UCSD-AML1 (cell line): ENCODE measurements around the gene SNRK.

ENCODE experiments used
- DNase-seq: peaks from one replicate; lab custom pipeline; 2025; ENCODE audit not compliant: unreplicated experiment; lab: John Stamatoyannopoulos, UW

Gene SNRK

DNA sequence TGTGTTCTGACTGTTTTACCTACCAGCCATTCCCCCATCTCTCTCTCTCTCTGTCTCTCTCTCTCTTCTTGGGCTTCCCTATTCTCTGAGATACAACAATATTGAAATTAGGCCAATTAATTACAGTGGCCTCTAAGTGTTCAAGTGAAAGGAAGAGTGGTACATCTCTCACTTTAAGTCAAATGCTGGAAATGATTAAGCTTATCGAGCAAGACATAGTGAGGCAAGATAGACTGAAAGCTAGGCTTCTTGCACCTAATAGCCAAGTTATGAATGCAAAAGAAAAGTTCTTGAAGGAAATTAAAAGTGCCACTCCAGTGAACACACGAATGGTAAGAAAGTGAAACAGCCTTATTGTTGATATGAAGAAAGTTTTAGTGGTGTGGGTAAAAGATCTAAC, 21.3 kb downstream of the SNRK start:
- DNase-seq: no peak

DNA sequence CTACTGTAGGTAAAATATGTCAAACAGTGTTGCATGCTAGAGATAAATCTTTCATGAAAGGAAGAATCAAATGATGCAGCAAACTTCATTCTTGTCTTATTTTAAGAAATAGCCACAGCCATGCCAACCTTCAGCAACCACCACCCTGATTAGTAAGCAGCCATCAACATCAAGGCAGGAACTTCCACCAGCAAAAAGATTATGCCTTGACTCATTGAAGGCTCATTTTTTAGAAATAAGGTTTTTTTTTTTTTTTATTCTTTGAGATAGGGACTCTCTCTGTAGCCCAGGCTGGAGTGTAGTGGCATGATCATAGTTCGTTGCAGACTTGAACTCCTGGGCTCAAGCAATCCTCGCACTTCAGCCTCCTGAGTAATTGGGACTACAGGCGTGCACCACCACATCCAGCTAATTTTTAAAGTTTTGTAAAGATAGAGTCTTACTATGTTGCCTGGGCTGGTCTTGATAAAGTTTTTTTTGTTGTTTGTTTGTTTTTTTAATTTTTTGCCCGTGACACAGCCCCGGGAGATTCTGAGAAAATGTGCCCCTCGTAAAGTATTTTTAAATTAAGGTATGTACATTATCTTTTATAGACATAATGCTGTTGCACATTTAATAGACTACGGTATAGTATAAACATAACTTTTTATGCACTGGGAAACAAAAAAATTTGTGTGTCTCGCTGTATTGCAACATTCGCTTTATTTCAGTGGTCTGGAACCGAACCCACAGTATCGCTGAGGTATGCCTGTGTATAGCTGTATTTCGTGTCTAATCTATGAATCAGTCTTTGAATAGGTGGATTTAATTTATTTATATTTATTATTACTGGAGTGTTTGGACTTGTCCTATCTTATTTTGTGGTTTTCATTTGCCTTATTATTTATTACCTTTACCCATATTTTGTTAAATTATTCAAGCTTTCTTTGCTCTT, 23.3 kb downstream of the SNRK start:
- DNase-seq: no peak

DNA sequence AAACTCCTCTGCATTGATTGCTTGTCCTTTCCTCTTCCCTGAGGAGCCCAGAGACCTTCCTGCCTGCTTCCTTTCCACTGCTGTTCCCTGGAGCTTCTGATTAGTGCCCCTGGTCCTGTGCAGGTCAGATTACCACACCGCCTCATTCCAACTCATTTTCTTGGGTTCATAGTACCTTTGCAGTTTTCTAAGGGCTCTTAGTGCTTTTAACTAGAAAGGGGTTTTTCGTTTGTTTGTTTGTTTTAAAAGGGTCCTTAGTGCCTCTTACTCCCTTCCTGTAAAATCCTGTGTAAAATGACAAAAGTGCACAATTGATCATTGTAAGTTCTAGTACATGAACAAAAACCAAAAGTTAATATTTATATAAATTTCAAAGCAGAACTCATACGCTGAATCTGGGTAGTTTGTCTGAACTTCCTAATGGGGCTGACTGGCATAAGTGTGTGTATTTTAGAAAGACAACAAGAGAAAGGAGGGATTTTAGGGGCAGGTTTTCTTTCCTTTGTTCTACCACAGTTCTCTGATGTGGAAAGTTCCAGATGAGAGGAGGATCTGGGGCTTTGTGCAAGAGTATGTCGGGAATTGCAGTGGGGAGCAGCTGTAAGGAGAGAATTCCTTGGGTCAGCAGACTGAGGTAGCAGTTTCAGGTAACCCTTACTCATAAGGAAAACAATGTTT, 30.6 kb downstream of the SNRK start:
- no peak for DNase-seq

DNA sequence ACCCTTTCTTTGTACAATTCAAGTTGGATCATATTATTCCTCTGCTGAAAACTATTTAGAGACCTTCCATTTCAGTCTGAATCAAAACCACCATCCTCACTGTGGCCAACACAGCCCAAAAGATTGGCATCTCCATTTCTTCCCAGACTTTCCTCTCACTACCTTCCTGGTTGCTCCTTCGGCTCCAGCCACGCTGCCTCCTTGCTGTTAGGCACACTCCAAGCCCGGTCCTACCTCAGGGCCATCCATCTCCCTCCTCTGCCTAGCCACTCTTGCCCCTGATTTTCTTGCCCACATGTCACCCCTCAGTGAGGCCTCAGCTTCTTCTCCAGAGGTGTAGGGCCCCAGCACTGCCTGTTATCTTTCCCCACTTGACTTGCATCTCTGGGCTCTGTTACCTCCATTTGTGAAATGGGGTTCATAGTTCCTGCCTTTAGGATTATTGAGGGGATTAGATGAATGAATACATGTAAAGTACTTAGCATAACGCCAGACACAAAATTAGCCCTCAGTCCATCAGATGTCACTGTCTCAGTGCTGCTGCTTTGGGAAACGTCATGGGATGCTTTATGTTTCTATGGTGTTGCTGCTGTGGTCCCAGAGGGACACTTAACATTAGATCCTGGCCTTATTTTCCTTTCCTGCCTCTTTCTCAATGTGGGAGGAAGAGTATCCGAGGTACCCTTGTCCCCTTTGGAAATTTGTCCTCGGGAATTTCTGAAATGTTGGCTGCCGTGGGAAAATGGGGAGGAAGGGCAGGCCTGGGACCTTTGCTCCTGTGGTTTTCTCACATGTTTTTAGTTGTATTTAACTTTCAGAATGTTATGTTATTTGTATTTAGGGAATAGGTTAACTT, 31.3 kb downstream of the SNRK start:
- no peak for DNase-seq

DNA sequence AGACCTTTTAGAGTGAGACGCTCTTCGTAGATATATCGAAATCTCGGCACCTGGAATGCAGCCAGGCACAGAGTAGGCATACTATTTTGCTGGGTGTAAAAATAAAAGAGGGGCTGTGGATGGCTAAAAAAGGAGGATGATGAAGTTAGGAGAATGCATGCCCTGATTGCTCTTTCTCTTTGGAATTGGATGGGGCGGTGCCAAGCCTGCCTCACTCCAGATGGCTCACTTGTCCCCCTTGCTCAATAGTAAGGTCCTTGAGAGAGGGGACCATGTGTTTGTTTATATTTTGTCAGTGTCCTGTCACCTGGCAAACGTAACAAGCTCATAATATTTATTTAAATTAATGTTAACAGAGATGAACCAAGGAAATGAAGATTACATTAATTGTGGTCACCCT, 33.0 kb downstream of the SNRK start:
- no peak for DNase-seq

DNA sequence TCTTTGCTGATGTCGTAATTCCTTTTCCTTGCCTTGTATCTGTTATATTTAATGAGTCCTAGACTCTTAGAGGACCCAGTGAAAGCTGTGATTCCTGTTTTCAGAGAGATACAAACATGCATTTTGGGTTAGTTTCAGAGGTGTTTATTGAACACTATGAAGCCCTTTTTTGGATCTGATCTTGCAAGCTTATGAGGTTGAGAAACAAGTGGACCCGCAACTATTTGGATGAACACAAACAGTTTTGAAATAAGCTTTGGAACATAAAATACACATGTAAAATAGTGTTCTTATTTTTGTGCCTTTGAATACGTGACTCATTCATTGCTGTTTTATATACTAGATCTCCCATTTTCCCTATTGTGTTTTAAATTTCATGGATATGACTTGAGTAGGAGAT, 33.5 kb downstream of the SNRK start:
- DNase-seq: no peak

DNA sequence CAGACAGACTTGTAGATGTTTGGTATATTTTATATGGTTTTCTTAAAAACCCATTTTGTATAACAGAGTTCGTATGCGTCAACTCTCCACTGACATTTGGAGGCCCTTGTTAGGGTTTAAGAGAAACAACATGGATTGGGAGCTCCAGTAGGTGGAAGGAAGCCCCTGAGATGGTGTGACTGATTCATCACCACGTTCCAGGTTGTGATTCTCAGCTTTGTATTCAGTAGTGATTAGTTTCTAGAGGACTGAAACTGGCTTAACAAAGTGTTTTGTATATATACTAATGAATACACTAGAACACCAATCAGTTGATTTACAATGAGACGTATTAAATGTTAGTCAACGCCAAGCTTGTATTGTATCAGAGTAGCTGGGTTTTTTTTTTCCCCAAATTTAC, 33.9 kb downstream of the SNRK start:
- no peak for DNase-seq

DNA sequence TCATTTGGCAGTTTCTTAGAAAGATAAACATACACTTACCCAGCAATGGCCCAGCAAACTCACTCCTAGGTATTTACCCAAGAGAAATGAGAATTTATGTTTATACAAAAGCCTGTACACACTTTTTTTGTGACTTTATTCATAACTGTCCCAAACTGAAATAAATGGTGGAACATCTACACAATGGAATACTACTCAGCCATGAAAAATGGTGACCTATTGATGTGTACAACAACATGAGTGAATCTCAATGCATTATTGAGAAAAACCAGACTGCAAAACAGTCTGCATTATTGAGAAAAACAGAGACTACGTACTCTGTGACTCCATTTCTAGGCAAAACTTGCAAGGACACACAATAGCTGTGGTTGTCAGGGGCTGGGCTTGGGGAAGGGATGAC, 37.2 kb downstream of the SNRK start:
- no peak for DNase-seq

DNA sequence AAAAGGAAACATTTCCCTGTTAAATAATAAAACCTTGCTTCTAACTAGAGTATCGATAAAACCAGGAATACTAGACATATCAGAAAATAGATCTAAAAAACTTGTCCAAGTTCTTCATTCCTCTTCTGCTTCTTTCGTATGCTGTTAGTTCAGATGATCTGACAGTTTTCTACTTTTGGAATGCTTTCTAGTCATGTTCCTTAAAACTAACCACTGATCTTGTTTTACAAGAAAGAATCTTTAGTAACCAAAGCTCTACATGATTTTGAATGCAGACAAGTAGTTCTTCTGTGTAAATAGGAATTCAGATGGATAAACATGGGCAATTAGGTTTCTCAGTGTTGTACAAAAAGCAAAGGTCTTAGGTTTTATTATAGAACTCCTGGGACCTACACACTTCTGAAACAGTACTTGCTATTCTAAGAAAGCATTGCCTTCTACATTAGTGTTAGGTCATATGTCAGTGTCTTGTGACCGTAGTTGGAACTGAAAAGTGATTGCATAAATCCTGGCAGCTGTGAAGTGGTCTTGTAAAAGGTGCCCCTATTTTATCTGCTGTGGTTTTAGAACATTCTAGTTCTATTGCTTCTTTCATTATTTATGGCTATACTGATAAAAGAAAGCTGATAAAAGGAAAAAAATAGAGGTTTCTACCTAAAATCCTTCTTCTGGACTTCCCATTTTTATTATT, 40.7 kb downstream of the SNRK start:
- DNase-seq: no peak

DNA sequence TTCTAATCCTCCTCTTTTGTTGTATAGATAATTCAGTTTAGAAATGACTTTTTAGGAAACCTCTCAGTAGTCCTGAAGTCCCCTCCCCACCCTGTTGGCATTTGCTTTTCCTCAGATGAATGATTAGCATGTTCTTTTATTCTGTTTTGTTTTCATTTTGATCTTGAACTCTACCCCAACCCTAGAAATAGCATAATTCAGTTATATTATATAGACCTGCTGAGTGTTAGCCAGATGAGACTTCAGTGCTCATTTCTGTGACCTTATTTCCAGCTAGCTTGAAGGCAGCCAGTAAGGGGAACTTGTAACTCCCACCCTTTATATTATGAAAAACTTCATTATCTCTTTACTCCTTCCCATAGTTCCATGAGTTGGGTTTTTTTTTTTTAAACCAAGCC, 41.2 kb downstream of the SNRK start:
- no peak for DNase-seq

DNA sequence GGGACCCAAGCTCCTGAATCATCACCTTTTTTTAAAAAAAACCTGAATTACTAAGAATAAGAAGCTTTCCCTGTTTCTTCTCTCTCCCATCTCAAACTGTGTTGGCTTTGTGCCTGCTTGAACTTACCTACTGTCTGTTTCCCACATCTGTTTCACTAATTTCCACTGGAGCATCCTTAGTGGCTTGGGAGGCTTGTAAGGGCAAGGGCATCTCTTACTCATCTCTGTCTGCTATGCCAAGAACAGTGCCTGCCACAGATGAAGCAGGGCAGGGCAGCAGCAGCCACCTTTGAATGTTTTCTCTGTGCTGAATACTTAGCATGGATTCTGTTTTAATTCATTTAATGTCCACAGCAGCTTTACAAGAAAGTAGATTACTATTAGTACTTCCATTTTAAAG, 42.3 kb downstream of the SNRK start:
- DNase-seq: no peak

DNA sequence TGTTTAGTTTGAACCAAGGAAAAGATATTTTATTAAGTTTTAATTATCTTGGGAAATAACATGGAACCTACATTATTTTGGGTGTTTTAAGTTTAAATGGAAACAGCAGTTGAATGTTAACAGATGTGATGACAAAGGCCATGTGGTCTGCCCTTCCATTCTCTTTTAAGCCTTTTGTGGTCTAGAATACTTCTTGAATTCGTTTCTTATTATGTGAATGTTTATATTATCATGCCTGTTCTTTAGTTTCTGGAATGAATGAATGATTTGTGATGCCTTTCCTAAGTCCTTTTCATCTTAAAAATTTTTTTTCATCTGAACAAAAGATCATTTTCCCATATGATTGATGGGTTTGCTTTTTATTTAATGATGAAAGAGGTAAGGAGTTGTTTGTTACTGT, 44.6 kb downstream of the SNRK start:
- no peak for DNase-seq

DNA sequence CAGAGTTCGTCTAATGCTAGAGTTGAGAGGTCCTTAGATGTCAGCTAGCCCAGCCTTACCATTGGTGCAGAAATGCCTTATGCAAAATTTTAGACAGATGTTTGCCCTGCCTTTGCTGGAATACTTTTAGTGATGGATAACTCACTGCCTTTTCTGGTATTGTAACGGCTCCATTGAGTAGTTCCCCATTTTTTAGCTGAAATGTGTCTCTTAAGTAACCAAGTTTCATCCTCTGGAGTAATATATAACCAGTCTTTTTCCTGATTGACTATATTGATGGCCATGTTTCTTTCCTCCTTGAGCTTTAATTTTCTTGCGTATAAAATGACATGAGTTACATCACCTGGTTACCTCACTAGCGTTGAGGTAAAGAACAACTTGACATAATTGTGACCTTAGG, 45.0 kb downstream of the SNRK start:
- DNase-seq: no peak

DNA sequence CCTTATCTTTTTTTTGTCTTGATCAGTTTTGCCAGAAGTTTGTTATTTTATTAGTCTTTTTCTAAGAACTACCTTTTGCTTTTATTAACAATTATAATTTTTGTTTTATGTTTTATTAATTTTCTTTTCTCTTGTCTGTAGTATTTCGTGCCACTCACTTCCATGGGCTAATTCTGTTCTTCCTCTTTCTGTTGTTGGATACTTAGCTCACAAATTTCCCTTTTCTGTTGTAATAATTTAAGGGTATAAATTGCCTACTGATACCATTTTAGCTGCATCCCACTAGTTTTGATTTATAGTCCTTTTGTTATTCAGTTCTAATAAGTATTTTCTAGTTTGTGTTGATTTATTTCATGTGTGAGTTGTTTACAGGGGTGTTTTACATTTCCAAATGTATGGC, 48.6 kb downstream of the SNRK start:
- DNase-seq: no peak

DNA sequence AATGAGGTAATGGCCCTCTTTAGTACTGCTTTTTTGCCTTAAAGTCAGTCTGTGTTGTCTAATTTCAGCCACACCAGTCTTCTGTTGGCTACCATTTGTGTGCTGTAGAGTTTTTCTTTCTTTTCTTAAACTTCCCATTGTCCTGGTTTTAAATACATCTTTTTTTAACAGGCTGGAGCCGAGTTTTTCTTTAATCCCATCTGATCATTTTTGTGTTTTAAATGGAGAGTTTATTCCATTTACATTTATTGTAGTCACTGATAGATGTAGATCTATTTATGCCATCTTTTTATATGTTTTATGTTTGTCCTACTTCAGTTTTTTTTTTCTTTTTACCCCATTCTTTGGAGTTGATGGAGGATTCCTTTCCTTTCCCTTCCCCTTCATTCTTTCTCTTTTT, 49.5 kb downstream of the SNRK start:
- no peak for DNase-seq

DNA sequence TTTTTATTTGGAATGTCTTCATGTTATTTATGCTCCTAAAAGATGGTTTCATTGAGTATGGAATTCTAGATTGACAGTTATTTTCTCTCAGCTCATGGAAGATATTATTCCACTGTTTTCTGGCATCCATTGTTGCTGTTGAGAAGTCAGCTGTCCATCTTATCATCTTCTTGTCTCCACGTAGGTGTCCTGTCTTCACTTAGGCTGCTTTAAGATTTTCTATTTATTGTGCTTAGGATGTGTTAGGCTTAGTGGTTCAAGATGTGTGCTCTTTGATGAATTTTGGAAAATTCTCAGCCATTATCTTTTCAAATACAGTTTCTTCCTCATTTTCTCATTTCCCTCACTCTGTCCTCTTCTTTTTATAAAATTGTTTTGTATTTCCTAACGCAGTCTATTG, 52.0 kb downstream of the SNRK start:
- no peak for DNase-seq

DNA sequence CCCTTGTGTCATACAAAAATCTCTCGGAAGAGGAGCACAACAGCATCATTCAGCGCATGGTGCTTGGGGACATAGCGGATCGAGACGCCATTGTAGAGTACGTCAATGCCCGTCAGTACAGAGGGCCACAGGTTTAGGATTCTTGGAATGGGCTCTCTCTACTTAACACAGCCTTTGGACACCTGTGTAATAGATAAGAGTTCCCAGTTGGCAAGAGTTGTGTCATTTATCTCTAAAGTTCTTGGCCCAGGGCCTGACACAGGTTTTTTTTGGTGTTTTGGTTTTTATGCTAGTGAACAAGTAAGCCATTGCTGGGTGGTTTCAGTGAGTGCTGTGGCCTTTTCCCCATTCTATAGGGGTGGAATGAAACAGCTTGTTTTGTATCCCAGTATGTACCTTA, 54.1 kb downstream of the SNRK start:
- DNase-seq: no peak

DNA sequence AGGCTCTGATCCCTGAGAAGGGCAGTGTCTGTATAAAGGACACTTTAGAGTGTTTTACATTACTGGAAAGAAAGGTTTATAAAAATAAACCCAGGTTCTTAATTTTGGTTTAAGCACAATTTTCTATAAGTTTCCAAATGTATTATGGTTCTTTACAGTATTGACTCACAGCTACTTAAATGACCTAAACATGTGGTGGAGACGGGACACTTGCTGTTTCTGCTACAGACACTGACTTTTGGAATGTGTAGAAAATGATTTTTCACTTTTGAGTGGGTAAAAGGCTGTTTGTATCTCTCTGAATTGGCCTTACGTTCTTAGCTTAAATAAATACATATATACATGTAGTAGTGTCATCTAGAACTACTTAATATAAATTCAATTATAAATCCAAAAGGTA, 55.4 kb downstream of the SNRK start:
- DNase-seq: no peak

DNA sequence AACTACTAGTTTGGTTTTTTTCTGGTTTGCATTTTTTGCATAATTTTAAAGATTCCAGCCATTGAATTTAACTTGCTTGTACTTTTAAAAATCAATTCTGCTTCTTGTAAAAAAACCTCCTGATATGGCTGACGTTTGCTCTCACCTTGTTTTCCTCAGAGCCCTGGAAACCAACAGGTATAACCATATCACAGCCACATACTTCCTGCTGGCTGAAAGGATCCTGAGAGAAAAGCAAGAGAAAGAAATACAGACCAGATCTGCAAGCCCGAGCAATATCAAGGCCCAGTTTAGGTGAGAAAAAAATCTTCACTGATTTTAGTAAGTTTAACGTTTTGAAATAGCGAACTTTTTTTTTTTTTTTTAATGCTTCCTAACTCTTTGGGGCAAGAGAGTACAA, 56.8 kb downstream of the SNRK start:
- no peak for DNase-seq

DNA sequence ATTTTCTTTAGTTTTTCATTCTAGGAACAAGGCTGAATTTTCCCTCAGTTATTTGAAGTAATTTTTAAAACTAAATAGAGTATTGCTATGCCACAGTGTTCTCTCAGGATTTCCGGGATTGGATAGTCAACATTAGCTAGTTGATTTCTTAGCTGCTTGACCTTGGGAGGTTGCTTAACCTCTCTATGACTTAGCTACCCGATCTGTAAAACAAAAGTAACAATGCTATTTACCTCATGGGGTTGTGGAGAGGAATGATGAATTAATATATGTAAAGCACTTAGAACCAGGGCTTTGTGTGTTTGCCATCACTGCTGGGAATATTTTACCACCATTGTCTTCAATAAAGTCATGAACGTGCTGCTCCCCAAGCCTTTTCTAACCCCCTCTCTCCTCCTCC, 57.5 kb downstream of the SNRK start:
- no peak for DNase-seq

DNA sequence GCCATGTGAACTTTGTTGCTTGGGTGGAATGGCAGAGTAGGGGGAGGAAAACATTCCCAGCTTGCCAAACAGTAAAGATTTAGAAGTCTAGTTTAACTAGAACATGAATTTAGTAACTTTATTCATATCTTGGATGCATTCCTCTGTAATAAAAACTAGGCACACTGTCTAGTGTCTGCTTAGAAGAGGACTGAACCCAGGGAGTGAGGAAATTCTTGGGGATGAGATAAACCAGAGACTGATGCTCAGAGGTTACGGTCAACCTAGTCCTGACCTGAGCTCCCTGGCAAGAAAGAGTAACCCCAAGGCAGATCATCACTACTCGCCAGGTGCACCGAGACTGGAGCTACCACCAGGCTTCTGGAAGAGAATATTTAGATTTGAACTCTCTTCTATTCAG, 58.2 kb downstream of the SNRK start:
- DNase-seq: no peak
